GM20431 (cell line): ENCODE measurements around the gene IFNE.
"Not testable (repeated sequence)": the region's sequence is repeated elsewhere in the genome, so short reads cannot be mapped to it uniquely, and the experiment has no call there.

Experiments used
- in situ Hi-C: fragments of 300-500 bp; cut with MseI, MboI; formaldehyde crosslinking; loops from one replicate; pipeline ENCODE4 v1.15.0; 2020; ENCODE audit warnings: low sequenced_read_pairs; ENCODE audit not compliant: unreplicated experiment

Gene IFNE

GRCh38 chr9:21502586-21502985, 20.5 kb upstream of the IFNE start:
- in situ Hi-C loops: no loop called here

DNA sequence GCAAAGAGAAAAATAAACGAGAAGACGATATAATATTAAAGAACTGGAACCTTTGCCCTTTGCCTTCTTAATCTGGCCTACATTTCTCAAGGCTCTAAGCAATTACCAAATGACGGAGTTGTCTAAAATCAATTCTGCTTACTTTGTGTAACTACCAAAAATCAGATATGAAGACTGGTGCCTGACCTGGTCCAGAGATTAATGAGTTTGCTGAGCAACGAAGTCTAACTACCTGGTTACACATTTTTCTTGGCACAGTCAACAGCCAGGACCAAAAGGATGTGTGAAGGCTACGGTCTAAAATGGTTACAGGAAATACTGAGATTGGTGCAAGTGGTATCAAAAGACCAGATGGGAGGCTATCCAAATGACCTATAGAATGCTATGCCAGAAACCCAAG, 17.8 kb upstream of the IFNE start:
- in situ Hi-C loops: no loop called here

DNA sequence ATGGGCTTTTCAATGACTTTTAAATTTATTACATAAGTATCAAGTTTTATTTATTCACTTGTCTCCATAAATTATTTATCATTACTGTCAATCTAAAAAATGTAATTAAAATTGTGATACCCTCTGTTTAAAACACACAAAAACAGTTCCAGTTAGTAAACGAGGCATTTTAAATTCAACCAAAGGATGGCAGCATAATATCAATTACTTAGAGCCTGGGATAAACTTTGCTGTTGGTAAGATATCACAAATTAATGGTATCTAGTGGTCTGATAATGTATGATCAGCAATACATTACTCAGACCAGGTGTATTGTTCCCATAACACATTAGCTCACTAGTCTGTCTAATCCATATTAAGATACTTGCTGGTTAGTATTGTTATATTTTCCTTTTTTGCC, 9.6 kb upstream of the IFNE start:
- in situ Hi-C loops: no loop called here

DNA sequence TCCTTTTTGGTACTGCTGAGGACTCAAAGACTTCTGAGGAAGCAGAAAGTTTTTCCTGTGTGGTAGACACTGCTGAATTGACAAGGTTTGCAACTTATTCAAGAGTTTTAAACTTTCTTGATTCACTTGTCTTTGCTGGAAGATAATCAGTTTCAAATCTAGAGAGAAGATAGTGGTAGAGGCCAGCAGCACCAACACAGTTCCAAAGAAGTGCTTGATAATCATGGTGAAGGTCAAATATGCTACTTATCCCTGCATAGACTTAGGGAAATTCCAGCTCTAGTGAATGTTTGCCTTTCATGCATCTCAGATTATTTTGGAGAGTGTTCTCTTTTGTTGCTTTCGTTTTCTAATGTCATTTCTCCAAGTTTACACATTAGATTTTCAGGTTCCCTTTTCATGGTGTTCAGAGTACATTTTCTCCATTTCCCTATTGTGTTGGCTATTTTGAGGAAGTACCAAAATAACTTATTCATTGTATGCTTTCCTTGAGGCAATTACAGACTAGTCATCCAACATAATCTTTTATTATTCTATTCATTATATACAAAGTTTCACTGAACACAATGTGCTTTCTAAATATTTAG, 550 bp downstream of the IFNE start:
- in situ Hi-C loops: no loop called here

GRCh38 chr9:21479152-21479702, 2.9 kb downstream of the IFNE start:
- in situ Hi-C loops: no loop called here

DNA sequence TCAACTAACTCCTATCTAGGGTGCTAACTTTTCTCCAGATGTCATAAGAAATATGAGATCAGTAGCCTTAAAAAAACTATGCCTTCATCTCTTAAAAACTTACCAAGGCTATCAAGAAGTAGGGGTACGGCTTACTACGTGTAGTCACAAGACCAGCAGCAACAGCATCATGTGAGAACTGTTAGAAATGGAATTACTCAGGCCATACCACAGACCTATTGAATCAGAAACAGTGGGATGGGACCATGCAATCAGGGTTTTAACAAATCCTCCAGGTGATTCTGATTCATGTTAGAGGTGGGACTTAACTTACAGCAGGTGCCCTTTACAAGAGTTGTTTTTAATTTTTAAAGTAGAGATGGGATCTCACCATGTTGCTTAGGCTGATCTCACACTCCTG, 4.6 kb downstream of the IFNE start:
- in situ Hi-C loops: no loop called here

DNA sequence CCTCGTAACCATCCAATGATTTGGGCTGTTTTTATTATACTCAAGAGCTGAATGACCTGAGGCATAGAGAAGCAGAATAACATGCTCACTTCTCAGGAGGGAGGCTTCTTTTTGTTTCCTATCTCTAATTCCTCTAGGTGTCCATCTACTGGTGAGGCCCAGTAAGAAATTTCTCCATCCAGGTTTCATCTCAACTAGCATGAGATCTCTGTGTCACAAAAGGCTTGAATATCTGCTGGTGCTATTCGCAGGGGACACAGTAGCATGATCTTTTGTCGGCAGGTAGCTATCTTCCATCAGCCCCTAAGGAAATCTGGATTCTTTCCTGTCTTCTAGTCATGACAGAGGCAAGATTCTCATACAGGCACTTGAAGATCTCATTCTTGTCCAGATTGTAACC, 8.9 kb downstream of the IFNE start:
- in situ Hi-C loops: loop anchor here (25.0 kb wide), 1 partner anchor 314 kb away; no protein-coding TSS in a partner anchor

DNA sequence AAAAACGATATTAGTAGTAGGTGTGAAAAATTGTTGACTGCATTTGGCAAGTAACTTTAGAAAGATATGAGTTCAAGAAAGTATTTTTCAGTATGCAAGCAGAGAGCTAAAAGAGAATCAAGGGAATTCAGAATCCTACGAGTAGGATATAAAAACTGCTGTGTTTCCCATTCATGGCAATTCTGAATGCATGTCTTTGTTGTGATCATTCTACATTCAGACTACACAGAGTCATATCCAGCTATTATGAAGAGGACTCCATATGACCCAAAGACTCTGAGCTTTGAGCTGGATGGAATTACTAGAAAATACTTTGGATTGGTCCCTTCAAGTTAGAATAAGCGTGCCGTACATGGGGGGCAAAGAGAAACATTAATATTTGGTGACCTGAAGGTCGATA, 12.0 kb downstream of the IFNE start:
- in situ Hi-C loops: loop anchor here (25.0 kb wide), 1 partner anchor 317 kb away; no protein-coding TSS in a partner anchor

GRCh38 chr9:21465859-21466518, 16.1 kb downstream of the IFNE start:
- in situ Hi-C loops: loop anchor here (25.0 kb wide), 1 partner anchor 321 kb away; no protein-coding TSS in a partner anchor

DNA sequence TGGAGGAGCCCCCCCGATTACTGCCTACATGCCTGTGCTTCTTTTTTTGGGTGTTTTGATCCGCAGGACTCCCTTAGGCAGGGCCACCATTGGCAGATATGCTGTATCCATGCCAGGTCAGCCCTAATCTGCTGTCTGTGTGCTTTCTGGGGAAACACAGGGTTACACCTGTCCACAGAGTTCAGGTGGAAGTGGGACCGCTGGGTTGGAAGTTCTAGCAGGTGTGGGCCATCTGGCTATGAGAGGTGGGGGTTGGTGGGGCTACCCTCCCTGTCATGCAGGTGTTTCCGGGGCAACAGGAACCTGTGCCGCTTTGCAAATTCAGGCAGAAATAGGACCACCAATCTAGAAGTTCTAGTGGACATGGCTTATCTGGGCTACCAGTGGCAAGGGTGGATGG, 17.0 kb downstream of the IFNE start:
- in situ Hi-C loops: loop anchor here (25.0 kb wide), 1 partner anchor 322 kb away; no protein-coding TSS in a partner anchor

DNA sequence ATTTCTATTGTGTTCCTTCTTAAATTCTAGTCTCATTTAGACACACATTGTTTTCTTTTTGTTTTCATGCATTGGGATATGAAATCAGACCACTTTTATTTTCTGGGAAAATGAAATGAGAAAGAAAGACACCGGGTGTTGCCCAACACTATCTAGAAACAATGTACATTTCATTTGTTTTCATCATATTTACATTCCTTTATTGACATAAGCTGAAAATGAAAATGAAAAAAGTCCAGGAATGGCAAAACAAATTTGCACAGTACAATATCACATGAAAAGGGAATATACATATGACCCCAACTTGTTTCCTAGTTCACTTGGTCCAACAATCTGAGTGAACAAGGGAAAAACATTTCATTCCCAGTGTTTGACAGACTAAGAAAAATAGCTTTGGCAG, 20.7 kb downstream of the IFNE start:
- in situ Hi-C loops: loop anchor here (25.0 kb wide), 1 partner anchor 326 kb away; no protein-coding TSS in a partner anchor

- in situ Hi-C loops: loop anchor here (10.0 to 25.0 kb wide), 3 partner anchors 131 to 332 kb away; partner anchors contain the start of gene IFNA14
Measured at GRCh38 chr9:21455320-21455719, 26.8 kb downstream of the IFNE start.

DNA sequence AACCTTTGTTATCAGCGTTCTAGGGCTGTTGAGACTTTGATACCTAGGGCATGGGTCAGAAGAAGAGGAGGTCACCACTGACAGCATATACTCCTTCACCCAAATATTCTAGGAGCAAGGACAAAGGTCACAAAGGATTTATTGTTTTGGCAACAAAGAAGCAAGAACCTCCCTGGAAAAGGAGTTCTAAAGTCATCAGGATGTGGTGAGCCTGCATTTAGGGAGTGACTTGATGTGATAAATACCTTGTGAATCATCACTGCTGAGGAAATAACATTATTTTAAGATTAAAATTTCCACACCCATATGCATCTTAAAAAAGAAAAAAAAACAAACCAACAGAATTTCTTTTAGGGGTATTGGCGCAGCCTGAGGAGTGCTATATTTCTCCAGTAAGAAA, 28.0 kb downstream of the IFNE start:
- in situ Hi-C loops: loop anchor here (10.0 to 25.0 kb wide), 3 partner anchors 129 to 333 kb away; partner anchors contain the start of gene IFNA14

- in situ Hi-C loops: loop anchor here (10.0 to 25.0 kb wide), 3 partner anchors 128 to 335 kb away; partner anchors contain the start of gene IFNA14
Measured at GRCh38 chr9:21452681-21453080, 29.4 kb downstream of the IFNE start.

DNA sequence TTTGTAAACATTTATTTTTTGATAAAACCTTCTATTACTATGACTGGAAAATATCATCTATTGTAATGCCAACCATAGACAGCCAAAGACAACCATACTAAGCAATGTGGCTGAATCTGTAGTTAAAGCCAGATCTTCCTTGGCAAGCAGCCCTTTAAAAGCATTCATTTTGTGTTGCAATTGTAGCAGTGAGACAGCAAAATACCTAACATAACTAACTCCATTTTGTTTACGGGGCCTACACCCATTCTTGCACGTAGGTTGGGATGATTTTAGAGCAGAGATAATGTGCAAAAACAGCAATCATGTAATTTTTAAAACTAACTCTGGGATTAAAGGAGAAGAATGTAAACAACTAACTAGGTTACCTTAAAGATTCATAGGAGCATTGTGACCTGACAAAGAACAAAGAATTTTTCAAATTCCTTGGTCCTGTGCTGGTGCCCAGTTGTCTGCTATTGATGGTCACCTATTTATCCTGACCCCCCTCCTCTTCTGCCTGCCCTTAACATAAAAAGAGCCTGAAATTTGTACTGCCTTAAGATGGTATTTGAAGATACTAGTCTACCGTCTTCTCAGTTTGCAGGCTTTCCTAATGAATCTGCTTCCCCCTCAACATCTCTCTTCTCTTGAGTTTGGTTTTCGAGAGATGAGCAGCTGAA, 31.2 kb downstream of the IFNE start:
- in situ Hi-C loops: loop anchor here (10.0 to 25.0 kb wide), 3 partner anchors 126 to 336 kb away; partner anchors contain the start of gene IFNA14

DNA sequence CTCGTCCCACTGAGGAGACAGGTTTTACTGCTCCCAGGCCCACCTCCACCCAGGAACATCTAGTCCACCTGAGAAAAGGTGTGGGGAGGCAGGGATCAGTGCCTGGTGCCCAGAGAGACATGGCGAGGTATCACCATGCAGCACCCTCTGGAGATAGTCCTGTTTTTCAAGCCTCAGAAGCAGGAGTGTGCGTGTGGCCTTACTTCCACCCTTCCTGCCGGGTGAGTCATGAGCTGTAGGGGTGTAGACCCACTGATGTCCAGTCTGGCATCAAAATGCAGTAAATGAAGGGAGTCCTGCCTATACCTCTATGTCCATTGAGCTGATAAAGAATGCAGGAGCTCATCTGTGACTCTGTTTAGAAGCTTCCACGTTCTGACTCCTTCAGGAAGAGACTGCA, 32.8 kb downstream of the IFNE start:
- in situ Hi-C loops: not testable (repeated sequence)

DNA sequence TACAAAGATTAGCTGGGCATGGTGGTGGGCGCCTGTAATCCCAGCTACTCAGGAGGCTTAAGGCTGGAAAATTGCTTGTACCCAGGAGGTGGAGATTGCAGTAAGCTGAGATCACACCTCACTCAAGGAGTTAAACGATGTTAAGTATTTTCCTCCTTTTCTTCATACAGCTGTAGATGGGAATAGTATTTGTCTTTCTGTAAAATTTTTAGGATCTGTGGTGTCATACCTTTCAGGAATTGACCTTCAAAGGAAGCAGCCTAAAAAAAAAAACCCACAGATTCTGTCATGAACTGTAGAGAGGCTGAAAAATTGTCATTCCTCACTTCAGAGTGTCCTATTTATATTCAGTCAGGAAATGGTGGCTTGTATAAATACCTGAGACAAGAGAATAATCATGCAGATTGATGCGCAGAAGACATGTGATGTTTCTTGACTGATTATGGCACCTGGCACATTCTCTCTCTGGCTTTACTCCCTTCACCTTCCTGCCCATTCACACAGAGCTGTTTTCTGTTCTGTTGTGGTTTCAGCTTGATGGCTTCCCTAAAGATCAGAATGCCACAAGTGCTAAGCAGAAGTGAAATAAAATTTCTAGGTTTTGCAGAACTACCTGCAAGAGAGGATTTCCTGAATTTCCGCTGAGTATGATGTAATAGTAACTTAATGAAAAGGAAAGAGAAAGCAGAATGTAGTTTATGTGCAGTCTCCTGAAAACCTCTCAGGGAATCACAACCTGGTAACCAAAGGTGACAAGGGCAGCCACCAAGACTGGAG, 38.1 kb downstream of the IFNE start:
- in situ Hi-C loops: no loop called here

DNA sequence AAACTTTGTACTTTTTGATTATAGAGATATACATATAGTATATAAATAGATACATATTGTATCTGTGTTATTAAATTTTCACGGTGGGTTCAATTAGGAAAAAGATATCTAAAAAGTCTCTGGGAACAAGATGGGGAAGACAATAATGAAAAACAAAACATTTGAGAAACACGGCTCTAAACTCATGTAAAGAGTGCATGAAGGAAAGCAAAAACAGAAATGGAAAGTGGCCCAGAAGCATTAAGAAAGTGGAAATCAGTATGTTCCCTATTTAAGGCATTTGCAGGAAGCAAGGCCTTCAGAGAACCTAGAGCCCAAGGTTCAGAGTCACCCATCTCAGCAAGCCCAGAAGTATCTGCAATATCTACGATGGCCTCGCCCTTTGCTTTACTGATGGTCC, 42.0 kb downstream of the IFNE start, which contains the start of gene IFNA1:
TSS of gene IFNA1 (plus strand) at position 301 of the 400 bp plus-strand sequence. CDS start at position 370, 69 bp downstream.
- in situ Hi-C loops: no loop called here

DNA sequence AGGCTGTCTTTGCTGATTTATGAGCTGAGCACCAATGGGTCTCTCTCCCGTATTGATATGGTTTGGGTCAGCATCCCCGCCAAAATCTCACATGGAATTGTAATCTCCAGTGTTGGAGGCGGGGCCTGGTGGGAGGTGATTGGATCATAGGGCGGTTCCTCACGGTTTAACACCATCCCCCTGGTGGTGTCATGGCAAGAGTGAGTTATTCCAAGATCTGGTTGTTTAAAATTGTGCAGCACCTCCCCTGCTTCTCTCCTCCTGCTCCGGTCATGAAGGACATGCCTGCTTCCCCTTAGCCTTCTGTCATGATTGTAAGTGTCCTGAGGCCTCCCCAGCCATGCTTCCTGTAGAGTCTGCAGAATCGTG, 47.1 kb downstream of the IFNE start:
- in situ Hi-C loops: not testable (repeated sequence)
